ENCODE results near the gene ENOX2.

ENOX2 gene

GRCh38 chrX:130615941-130616340, 287.1 kb downstream of the ENOX2 start:
- no peak for DNase-seq

- no peak for DNase-seq
These were observed 295.6 kb downstream of the ENOX2 start for GRCh38 chrX:130607431-130607830.

- no peak for DNase-seq
These were observed 296.6 kb downstream of the ENOX2 start for GRCh38 chrX:130606425-130606824.

- no peak for DNase-seq
These were observed 298.1 kb downstream of the ENOX2 start for GRCh38 chrX:130604882-130605281.

GRCh38 chrX:130594453-130594916, 308.5 kb downstream of the ENOX2 start:
- no peak for DNase-seq

GRCh38 chrX:130593911-130594310, 309.1 kb downstream of the ENOX2 start:
- DNase-seq: no peak

- no peak for DNase-seq
These were observed 310.8 kb downstream of the ENOX2 start for GRCh38 chrX:130592204-130592603.

- no peak for DNase-seq
These were observed 324.1 kb downstream of the ENOX2 start for GRCh38 chrX:130578906-130579305.

GRCh38 chrX:130577431-130577830, 325.6 kb downstream of the ENOX2 start:
- no peak for DNase-seq

- peak; percentile 1 to 2 for DNase-seq
These were observed 327.1 kb downstream of the ENOX2 start for GRCh38 chrX:130575831-130576389.

All from SW 1271 (cell line).